OCI-LY7 (cell line): ENCODE measurements around the gene RAB24. TPM values are rescaled to one million over a fixed set of nuclear protein-coding genes. Genes with fewer than 3 reads are reported as not detected.

Experiments
- BruUV-seq: library from RNA; stranded (reverse); fragments of 400-500 nt; replicated peaks from 2 replicates; lab custom pipeline; 2021; lab: Mats Ljungman, UMichigan
- CTCF ChIA-PET: fragments of 300-600 bp; sonication (Branson Sonifier 250); formaldehyde crosslinking; loops from one replicate; lab custom pipeline; 2022; ENCODE audit warnings: antibody characterized with exemption; ENCODE audit not compliant: unreplicated experiment; lab: Charles Lee
- POLR2A ChIA-PET: fragments of 300-600 bp; sonication (Branson Sonifier 250); formaldehyde crosslinking; loops from one replicate; lab custom pipeline; 2022; ENCODE audit warnings: antibody characterized with exemption; lab: Charles Lee
- DNase-seq: peaks from one replicate; pipeline ENCODE4 v3.0.0-alpha.2; 2015; ENCODE audit warnings: low spot score
- H2AFZ ChIP-seq: fragments of 200-600 bp; sonication (generic), shearing (Covaris generic); 2 replicates; pipeline ENCODE4 v1.6.1; 2014; ENCODE audit warnings: mild to moderate bottlenecking, antibody characterized with exemption, low read length, moderate library complexity
- H3K27ac ChIP-seq: fragments of 200-600 bp; sonication (generic); 2 replicates; pipeline ENCODE4 v1.5.1; 2014; ENCODE audit warnings: mixed run types, low read depth, mild to moderate bottlenecking, moderate library complexity, low read length, inconsistent platforms; ENCODE audit not compliant: poor library complexity, severe bottlenecking
- H3K36me3 ChIP-seq: fragments of 200-600 bp; sonication (generic); 2 replicates; pipeline ENCODE4 v1.6.1; 2014; ENCODE audit warnings: mild to moderate bottlenecking, antibody characterized with exemption, low read length, moderate library complexity, mixed read lengths; ENCODE audit not compliant: insufficient read depth
- H3K4me1 ChIP-seq: fragments of 200-600 bp; sonication (generic); 2 replicates; pipeline ENCODE4 v1.5.1; 2014; ENCODE audit warnings: mild to moderate bottlenecking, low read length; ENCODE audit not compliant: insufficient read depth, poor library complexity, severe bottlenecking
- H3K4me2 ChIP-seq: fragments of 200-600 bp; sonication (generic); 2 replicates; pipeline ENCODE4 v1.6.1; 2014; ENCODE audit warnings: mild to moderate bottlenecking, low read length
- H3K4me3 ChIP-seq: fragments of 200-600 bp; sonication (generic); 2 replicates; pipeline ENCODE4 v1.5.1; 2014; ENCODE audit warnings: mild to moderate bottlenecking, low read depth, low read length; ENCODE audit not compliant: poor library complexity, severe bottlenecking
- H3K79me2 ChIP-seq: fragments of 200-600 bp; sonication (generic); 2 replicates; pipeline ENCODE4 v1.6.1; 2016; ENCODE audit warnings: low read depth, mild to moderate bottlenecking, low read length, moderate library complexity, mixed read lengths; ENCODE audit not compliant: insufficient read depth
- H3K9me2 ChIP-seq: fragments of 200-600 bp; sonication (generic); 2 replicates; pipeline ENCODE4 v1.6.1; 2016; ENCODE audit warnings: mild to moderate bottlenecking, low read length, mixed read lengths; ENCODE audit not compliant: insufficient read depth
- H3K9me3 ChIP-seq: fragments of 200-600 bp; sonication (generic); 2 replicates; pipeline ENCODE4 v1.6.1; 2014; ENCODE audit warnings: mild to moderate bottlenecking, mixed run types, low read length, mixed read lengths
- H4K20me1 ChIP-seq: fragments of 200-600 bp; sonication (generic); 2 replicates; pipeline ENCODE4 v1.6.1; 2014; ENCODE audit warnings: mild to moderate bottlenecking, antibody characterized with exemption, low read length, moderate library complexity, mixed read lengths; ENCODE audit not compliant: insufficient read depth
- EZH2phosphoT487 ChIP-seq: fragments of 200-600 bp; sonication (generic); IDR thresholded peaks from 2 replicates; pipeline ENCODE4 v1.6.1; 2018; ENCODE audit warnings: low read depth, borderline replicate concordance, mild to moderate bottlenecking, mixed run types, antibody characterized with exemption, low read length, moderate library complexity, mixed read lengths
- intact Hi-C: fragments of 100-400 bp; cut with micrococcal nuclease; formaldehyde crosslinking; loops from one replicate; pipeline ENCODE4 v1.10.0; 2022; ENCODE audit not compliant: unreplicated experiment
- total RNA-seq, 2 experiments: library from RNA; depleted of rRNA in 1 of 2; stranded (reverse); fragments of >200 nt in 1 of 2; shearing (Covaris generic) in 1 of 2; gene quantifications; 2 replicates each; pipeline ENCODE4 v1.2.3, GENCODE V29; 2014 to 2022
- TF ChIP-seq, protein P1 (sequence below): fragments of 200-600 bp; sonication (generic); conservative IDR thresholded peaks from 2 replicates; pipeline ENCODE4 v1.5.1; 2014; ENCODE audit warnings: mild to moderate bottlenecking, antibody characterized with exemption, low read length, moderate library complexity, mixed read lengths

The RAB24 gene
- total RNA-seq, 2 experiments from 2014 or later: 25.8 to 36.1 TPM

GRCh38 chr5:177327539-177328522, 24.3 kb upstream of the RAB24 start:
- Histone ChIP-seq H4K20me1 (no peaks in the 10 kb centered on the region), H3K36me3 (peaks cover 40% of the 10 kb centered on the region; the same call in 1 of the 2 replicates), H3K4me3 (no peak overlapping the region), H3K4me2 (no peak overlapping the region), H3K79me2 (no peaks in the 10 kb centered on the region), H3K4me1 (no peaks in the 10 kb centered on the region), H2AFZ (no peak overlapping the region), H3K9me2 (no peaks in the 10 kb centered on the region), H3K27ac (no peak overlapping the region), H3K9me3 (no peaks in the 10 kb centered on the region)
- ChIA-PET POLR2A (interaction anchor here (0.5 kb wide), 1 partner anchor 192 kb away, joined by 3 read pairs; no protein-coding TSS in a partner anchor), CTCF (no interaction called here)
- no TSS peak for BruUV-seq
- DNase-seq: no peak
- intact Hi-C loops: no loop called here
- TF ChIP-seq, protein P1, sequence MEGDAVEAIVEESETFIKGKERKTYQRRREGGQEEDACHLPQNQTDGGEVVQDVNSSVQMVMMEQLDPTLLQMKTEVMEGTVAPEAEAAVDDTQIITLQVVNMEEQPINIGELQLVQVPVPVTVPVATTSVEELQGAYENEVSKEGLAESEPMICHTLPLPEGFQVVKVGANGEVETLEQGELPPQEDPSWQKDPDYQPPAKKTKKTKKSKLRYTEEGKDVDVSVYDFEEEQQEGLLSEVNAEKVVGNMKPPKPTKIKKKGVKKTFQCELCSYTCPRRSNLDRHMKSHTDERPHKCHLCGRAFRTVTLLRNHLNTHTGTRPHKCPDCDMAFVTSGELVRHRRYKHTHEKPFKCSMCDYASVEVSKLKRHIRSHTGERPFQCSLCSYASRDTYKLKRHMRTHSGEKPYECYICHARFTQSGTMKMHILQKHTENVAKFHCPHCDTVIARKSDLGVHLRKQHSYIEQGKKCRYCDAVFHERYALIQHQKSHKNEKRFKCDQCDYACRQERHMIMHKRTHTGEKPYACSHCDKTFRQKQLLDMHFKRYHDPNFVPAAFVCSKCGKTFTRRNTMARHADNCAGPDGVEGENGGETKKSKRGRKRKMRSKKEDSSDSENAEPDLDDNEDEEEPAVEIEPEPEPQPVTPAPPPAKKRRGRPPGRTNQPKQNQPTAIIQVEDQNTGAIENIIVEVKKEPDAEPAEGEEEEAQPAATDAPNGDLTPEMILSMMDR: no peak
- TF ChIP-seq EZH2phosphoT487: no peak

GRCh38 chr5:177325868-177326381, 22.4 kb upstream of the RAB24 start:
- H2AFZ ChIP-seq: no peak overlapping the region
- no peak overlapping the region for H3K4me2 ChIP-seq
- H4K20me1 ChIP-seq: no peaks in the 10 kb centered on the region
- H3K9me3 ChIP-seq: no peaks in the 10 kb centered on the region
- no peaks in the 10 kb centered on the region for H3K4me1 ChIP-seq
- intact Hi-C loops: no loop called here
- H3K9me2 ChIP-seq: no peaks in the 10 kb centered on the region
- ChIA-PET POLR2A (no interaction called here), CTCF (no interaction called here)
- H3K36me3 ChIP-seq: peaks cover 21% of the 10 kb centered on the region; the same call in 1 of the 2 replicates
- BruUV-seq: TSS peak; percentile 42
- H3K27ac ChIP-seq: no peak overlapping the region
- DNase-seq: no peak
- H3K79me2 ChIP-seq: no peaks in the 10 kb centered on the region
- TF ChIP-seq, protein P1: no peak
- TF ChIP-seq EZH2phosphoT487: no peak
- H3K4me3 ChIP-seq: no peak overlapping the region
